Nephron (organoid): Measurements from ENCODE around the gene TRAPPC11.
A peak's percentile ranks its signal among the peaks of the same experiment; 100 is the strongest.

Experiments used
- H3K27ac Mint-ChIP-seq, 3 experiments: 2 replicates each; pipeline ENCODE4 v1.8.0; 2020; ENCODE audit warnings: mixed read lengths in 3 of 3, mild to moderate bottlenecking in 2 of 3, moderate library complexity in 1 of 3
- H3K27me3 Mint-ChIP-seq: 2 replicates; pipeline ENCODE4 v1.8.0; 2021; ENCODE audit warnings: low read depth, mild to moderate bottlenecking, moderate library complexity, mixed read lengths
- H3K36me3 Mint-ChIP-seq: 2 replicates; pipeline ENCODE4 v1.8.0; 2020; ENCODE audit warnings: low read depth, mixed read lengths
- H3K4me1 Mint-ChIP-seq: 2 replicates; pipeline ENCODE4 v1.8.0; 2020; ENCODE audit warnings: mixed read lengths
- H3K4me3 Mint-ChIP-seq, 3 experiments: 2 replicates each; pipeline ENCODE4 v1.8.0; 2020; ENCODE audit warnings: mild to moderate bottlenecking in 3 of 3, mixed read lengths in 3 of 3, moderate library complexity in 2 of 3
- H3K9me3 Mint-ChIP-seq: 2 replicates; pipeline ENCODE4 v1.8.0; 2020; ENCODE audit warnings: mixed read lengths
- CTCF ChIP-seq, 3 experiments: fragments of 200-600 bp; sonication (generic); IDR thresholded peaks; one replicate each; pipeline ENCODE4 v1.5.0; 2021; ENCODE audit warnings: antibody characterized with exemption in 3 of 3; ENCODE audit not compliant: unreplicated experiment in 3 of 3

TRAPPC11 gene

GRCh38 chr4:183747931-183748670 is 89.0 kb downstream of the TRAPPC11 start:
- peak overlapping the region; percentile 95 to 96 (median 95) for H3K27ac Mint-ChIP-seq
- peaks cover 28% of the 10 kb centered on the region for H3K4me1 Mint-ChIP-seq
- H3K36me3 Mint-ChIP-seq = peaks cover 3% of the 10 kb centered on the region
- H3K4me3 Mint-ChIP-seq = peak overlapping the region in 2 of 3 experiments; percentile 1 to 59
- TF ChIP-seq CTCF (IDR thresholded peaks at IDR 0.05; ENCODE audit: unreplicated experiment in 3 of 3) = no peak
- H3K9me3 Mint-ChIP-seq = peaks cover 23% of the 10 kb centered on the region
- no peaks in the 10 kb centered on the region for H3K27me3 Mint-ChIP-seq

- H3K4me3 Mint-ChIP-seq = no peak overlapping the region
- no peak for TF ChIP-seq CTCF (IDR thresholded peaks at IDR 0.05; ENCODE audit: unreplicated experiment in 3 of 3)
- H3K27me3 Mint-ChIP-seq = no peaks in the 10 kb centered on the region
- no peak overlapping the region for H3K27ac Mint-ChIP-seq
- H3K9me3 Mint-ChIP-seq = peaks cover 22% of the 10 kb centered on the region
- peaks cover 3% of the 10 kb centered on the region for H3K36me3 Mint-ChIP-seq
- H3K4me1 Mint-ChIP-seq = peaks cover 28% of the 10 kb centered on the region
These were observed 92.0 kb downstream of the TRAPPC11 start for GRCh38 chr4:183751106-183751505.

GRCh38 chr4:183755596-183755995 is 96.5 kb downstream of the TRAPPC11 start:
- Mint-ChIP-seq H3K27me3 (peaks cover 19% of the 10 kb centered on the region), H3K27ac (no peak overlapping the region), H3K36me3 (no peaks in the 10 kb centered on the region), H3K9me3 (peaks cover 12% of the 10 kb centered on the region), H3K4me1 (peaks cover 12% of the 10 kb centered on the region), H3K4me3 (no peak overlapping the region)
- TF ChIP-seq CTCF (IDR thresholded peaks at IDR 0.05; ENCODE audit: unreplicated experiment in 3 of 3) = no peak

- no peak for TF ChIP-seq CTCF (IDR thresholded peaks at IDR 0.05; ENCODE audit: unreplicated experiment in 3 of 3)
- Mint-ChIP-seq H3K9me3 (peaks cover 6% of the 10 kb centered on the region), H3K27ac (peak overlapping the region in 2 of 3 experiments; percentile 23 to 30), H3K36me3 (no peaks in the 10 kb centered on the region), H3K4me3 (no peak overlapping the region), H3K4me1 (peaks cover 8% of the 10 kb centered on the region), H3K27me3 (peaks cover 19% of the 10 kb centered on the region)
These were observed 98.0 kb downstream of the TRAPPC11 start for GRCh38 chr4:183757060-183757459.

- H3K4me3 Mint-ChIP-seq = peak overlapping the region in 1 of 3 experiments; percentile 6
- peaks cover 3% of the 10 kb centered on the region for H3K9me3 Mint-ChIP-seq
- no peaks in the 10 kb centered on the region for H3K36me3 Mint-ChIP-seq
- no peak overlapping the region for H3K27ac Mint-ChIP-seq
- peaks cover 24% of the 10 kb centered on the region for H3K27me3 Mint-ChIP-seq
- peak in 2 of 3 experiments; percentile 25 to 43 for TF ChIP-seq CTCF (IDR thresholded peaks at IDR 0.05; ENCODE audit: unreplicated experiment in 3 of 3)
- peaks cover 8% of the 10 kb centered on the region for H3K4me1 Mint-ChIP-seq
These were observed 99.1 kb downstream of the TRAPPC11 start for GRCh38 chr4:183758061-183758757.
